ENCODE results near the gene TRIM32. TPM values are rescaled to one million over a fixed set of nuclear protein-coding genes. Genes with fewer than 3 reads are reported as not detected.

The TRIM32 gene
- total RNA-seq, 6 experiments from 2014 or later: 5.2 to 8.4 (median 6.6) TPM

DNA sequence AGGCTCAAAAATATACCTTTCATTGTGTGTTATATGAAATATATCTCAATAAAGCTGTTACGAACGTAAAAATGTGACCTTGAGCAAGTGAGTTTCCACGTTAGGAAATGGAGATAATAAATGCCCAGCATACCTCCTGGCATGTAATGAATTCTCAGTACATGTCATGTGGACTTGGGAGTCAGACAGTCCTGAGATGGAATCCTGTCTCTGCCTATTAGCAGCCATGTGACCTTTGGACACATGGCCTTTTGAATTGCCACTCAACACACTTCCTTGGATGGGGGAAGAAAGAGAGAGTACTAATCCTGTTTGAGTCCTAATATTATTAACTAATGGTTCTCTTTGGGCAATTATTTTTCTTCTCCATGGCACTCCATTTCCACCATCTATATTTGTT is 25.7 kb downstream of the TRIM32 start:
- Histone ChIP-seq H3K4me1 (no peaks in the 10 kb centered on the region), H3K36me3 (no peaks in the 10 kb centered on the region), H3K27me3 (no peaks in the 10 kb centered on the region), H3K27ac (no peak overlapping the region), H3K4me3 (no peak overlapping the region), H3K9me3 (no peaks in the 10 kb centered on the region)
- TF ChIP-seq, protein P1, sequence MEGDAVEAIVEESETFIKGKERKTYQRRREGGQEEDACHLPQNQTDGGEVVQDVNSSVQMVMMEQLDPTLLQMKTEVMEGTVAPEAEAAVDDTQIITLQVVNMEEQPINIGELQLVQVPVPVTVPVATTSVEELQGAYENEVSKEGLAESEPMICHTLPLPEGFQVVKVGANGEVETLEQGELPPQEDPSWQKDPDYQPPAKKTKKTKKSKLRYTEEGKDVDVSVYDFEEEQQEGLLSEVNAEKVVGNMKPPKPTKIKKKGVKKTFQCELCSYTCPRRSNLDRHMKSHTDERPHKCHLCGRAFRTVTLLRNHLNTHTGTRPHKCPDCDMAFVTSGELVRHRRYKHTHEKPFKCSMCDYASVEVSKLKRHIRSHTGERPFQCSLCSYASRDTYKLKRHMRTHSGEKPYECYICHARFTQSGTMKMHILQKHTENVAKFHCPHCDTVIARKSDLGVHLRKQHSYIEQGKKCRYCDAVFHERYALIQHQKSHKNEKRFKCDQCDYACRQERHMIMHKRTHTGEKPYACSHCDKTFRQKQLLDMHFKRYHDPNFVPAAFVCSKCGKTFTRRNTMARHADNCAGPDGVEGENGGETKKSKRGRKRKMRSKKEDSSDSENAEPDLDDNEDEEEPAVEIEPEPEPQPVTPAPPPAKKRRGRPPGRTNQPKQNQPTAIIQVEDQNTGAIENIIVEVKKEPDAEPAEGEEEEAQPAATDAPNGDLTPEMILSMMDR (IDR thresholded peaks at IDR 0.05): no peak
- no peak for TF ChIP-seq POLR2A (IDR thresholded peaks at IDR 0.05)
- DNase-seq (no peak), ATAC-seq (no peak)
- 89% methylated on average over 3 of the region's 3 CpGs for WGBS (ENCODE audit: insufficient coverage, low coverage, low lambda C conversion rate, missing lambda C conversion rate)
- intact Hi-C loops (cut with DNase I): no loop called here

DNA sequence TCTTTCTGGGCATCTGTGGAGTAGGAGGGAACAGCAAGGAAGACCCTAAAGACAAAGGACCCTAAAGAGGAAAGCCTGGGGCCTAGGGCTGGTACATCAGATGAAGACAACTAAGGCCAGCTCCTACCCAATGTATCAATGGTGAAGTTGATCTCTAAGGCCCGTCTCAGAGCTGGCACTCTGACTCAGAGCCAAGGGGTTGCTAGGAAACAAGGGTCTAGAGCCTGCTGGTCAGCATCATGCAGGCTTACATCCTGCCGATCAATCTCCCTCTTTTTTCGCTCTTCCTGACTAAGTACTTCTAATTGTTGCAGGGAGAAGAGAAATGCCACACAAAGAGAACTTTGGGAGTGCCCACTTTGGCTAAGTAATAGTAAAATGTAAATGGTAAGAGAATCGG is 26.2 kb downstream of the TRIM32 start:
- Histone ChIP-seq H3K27ac (no peak overlapping the region), H3K36me3 (no peaks in the 10 kb centered on the region), H3K27me3 (no peaks in the 10 kb centered on the region), H3K4me3 (no peak overlapping the region), H3K9me3 (no peaks in the 10 kb centered on the region), H3K4me1 (no peaks in the 10 kb centered on the region)
- ATAC-seq: no peak
- WGBS (ENCODE audit: insufficient coverage, low coverage, low lambda C conversion rate, missing lambda C conversion rate): 65% methylated on average over 4 of the region's 4 CpGs
- no peak for TF ChIP-seq POLR2A (IDR thresholded peaks at IDR 0.05)
- TF ChIP-seq, protein P1 (IDR thresholded peaks at IDR 0.05): no peak
- no peak for DNase-seq
- intact Hi-C loops (cut with DNase I): no loop called here

DNA sequence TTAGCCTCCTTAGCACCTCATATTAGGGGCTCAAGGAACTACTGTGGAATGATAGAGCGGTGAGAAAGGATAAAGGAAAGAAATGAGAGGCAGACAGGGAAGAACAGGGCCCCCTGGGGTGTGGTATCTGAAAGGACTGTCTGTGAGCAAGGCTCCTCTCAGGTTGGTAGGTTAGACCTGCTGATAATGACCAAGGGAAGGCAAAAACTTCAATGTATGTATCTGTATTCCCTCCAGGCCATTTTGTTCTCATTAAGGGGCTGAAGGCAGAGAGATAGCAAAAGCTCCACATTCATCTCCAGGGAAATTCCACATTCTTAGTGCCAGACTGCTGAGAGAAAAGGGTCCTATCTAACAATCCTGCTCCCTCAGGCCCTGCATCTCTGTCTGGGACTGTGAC is 28.6 kb downstream of the TRIM32 start:
- H3K4me3 ChIP-seq: no peak overlapping the region
- no peak for DNase-seq
- H3K27ac ChIP-seq: no peak overlapping the region
- intact Hi-C loops (cut with DNase I): no loop called here
- 72% methylated on average over 1 of the region's 1 CpG for WGBS (ENCODE audit: insufficient coverage, low coverage, low lambda C conversion rate, missing lambda C conversion rate)
- TF ChIP-seq, protein P1 (IDR thresholded peaks at IDR 0.05): no peak
- TF ChIP-seq POLR2A (IDR thresholded peaks at IDR 0.05): no peak
- H3K27me3 ChIP-seq: no peaks in the 10 kb centered on the region
- no peaks in the 10 kb centered on the region for H3K4me1 ChIP-seq
- no peaks in the 10 kb centered on the region for H3K36me3 ChIP-seq
- H3K9me3 ChIP-seq: no peaks in the 10 kb centered on the region
- no peak for ATAC-seq

DNA sequence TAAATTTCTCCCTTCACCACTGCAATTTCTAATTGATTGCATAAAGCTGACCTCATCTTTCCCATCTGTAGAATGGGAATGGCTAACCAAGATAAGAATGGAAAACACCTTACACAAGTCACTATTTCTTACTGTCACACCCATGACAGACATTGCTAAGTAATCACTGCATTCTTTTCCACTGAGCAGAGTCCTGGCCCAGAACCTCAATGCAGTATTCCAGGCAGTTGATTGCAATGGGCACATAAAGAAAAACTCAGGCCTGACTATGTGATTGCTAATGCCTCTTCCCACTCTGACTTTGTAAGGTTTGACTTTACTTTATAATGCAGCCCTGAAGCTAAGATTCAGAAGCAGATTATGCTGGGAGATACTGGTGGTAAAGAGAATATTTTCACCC is 29.3 kb downstream of the TRIM32 start:
- no peaks in the 10 kb centered on the region for H3K27me3 ChIP-seq
- no peak for DNase-seq
- H3K36me3 ChIP-seq: no peaks in the 10 kb centered on the region
- no peak for ATAC-seq
- TF ChIP-seq POLR2A (IDR thresholded peaks at IDR 0.05): no peak
- TF ChIP-seq, protein P1 (IDR thresholded peaks at IDR 0.05): no peak
- intact Hi-C loops (cut with DNase I): no loop called here
- H3K27ac ChIP-seq: no peak overlapping the region
- H3K4me3 ChIP-seq: no peak overlapping the region
- H3K9me3 ChIP-seq: no peaks in the 10 kb centered on the region
- H3K4me1 ChIP-seq: no peaks in the 10 kb centered on the region

DNA sequence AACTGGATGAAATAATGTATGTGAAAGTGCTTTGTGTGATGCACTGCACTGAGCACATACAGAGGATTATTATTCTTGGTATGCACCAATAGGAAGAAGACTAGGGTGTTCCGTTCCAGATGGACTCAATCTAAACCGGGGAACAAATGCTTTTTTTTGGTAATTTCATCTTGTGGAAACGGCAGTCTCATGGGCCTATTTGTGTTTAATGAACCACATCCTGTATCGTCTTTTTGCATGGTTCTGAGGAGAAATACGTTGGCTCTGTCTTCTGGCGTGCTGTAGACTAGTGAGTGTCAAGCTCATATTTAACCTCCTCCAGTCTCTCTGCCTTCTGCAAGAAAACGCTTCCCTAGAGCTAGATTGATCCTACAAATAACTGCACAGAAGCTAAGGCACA is 30.0 kb downstream of the TRIM32 start:
- H3K27me3 ChIP-seq: no peaks in the 10 kb centered on the region

More for the DNA sequence above, 30.0 kb downstream of the TRIM32 start:
- Histone ChIP-seq H3K4me1 (no peaks in the 10 kb centered on the region), H3K36me3 (no peaks in the 10 kb centered on the region), H3K27ac (no peak overlapping the region), H3K4me3 (no peak overlapping the region), H3K9me3 (no peaks in the 10 kb centered on the region)
- no peak for ATAC-seq
- 61% methylated on average over 7 of the region's 7 CpGs for WGBS (ENCODE audit: insufficient coverage, low coverage, low lambda C conversion rate, missing lambda C conversion rate)
- intact Hi-C loops (cut with DNase I): no loop called here
- DNase-seq: no peak
- no peak for TF ChIP-seq POLR2A (IDR thresholded peaks at IDR 0.05)
- TF ChIP-seq, protein P1 (IDR thresholded peaks at IDR 0.05): no peak
